C4-2B (cell line): Measurements from ENCODE around the gene SLC24A4.

Experiments
- CTCF ChIP-seq: fragments of 450-650 bp; conservative IDR thresholded peaks from 2 replicates; pipeline ENCODE4 v1.5.1; 2017; ENCODE audit warnings: mild to moderate bottlenecking
- ZFX ChIP-seq: fragments of 450-650 bp; IDR thresholded peaks from 2 replicates; pipeline ENCODE4 v1.6.1; 2017

- TF ChIP-seq CTCF (no peak), ZFX (no peak)
Observed at GRCh38 chr14:92317511-92317910, 5.5 kb upstream of the SLC24A4 start.
